GM12878 (cell line): ENCODE measurements around the gene CCDC184. TPM values are rescaled to one million over a fixed set of nuclear protein-coding genes. Genes with fewer than 3 reads are reported as not detected.
"Not testable (repeated sequence)": the region's sequence is repeated elsewhere in the genome, so short reads cannot be mapped to it uniquely, and the experiment has no call there.

Experiments
- ATAC-seq: fragments of 200-7000 bp; cut with Tn5 transposase; 3 replicates; pipeline ENCODE4 v1.9.1; 2020; ENCODE audit warnings: mild to moderate bottlenecking, moderate library complexity
- BruUV-seq: library from RNA; stranded (reverse); fragments of 400-500 nt; replicated peaks from 2 replicates; lab custom pipeline; 2021; lab: Mats Ljungman, UMichigan
- CTCF ChIA-PET: fragments of 300-600 bp; sonication (Branson Sonifier 250); formaldehyde crosslinking; extraction: SDS; loops from one replicate; lab custom pipeline; 2021; ENCODE audit warnings: inconsistent platforms; lab: Yijun Ruan, JAX
- POLR2A ChIA-PET: fragments of 350-600 bp; formaldehyde crosslinking; extraction: SDS; loops from one replicate; lab custom pipeline; 2021; ENCODE audit warnings: inconsistent platforms; lab: Charles Lee
- RAD21 ChIA-PET: fragments of 300-600 bp; sonication (Branson Sonifier 250); formaldehyde crosslinking; loops from one replicate; lab custom pipeline; 2023; ENCODE audit warnings: antibody characterized with exemption; ENCODE audit not compliant: unreplicated experiment; lab: Charles Lee
- SMC1A ChIA-PET: fragments of 300-600 bp; sonication (Branson Sonifier 250); formaldehyde crosslinking; loops from one replicate; lab custom pipeline; 2023; ENCODE audit not compliant: unreplicated experiment, uncharacterized antibody; lab: Charles Lee
- DNase-seq: peaks from one replicate; pipeline ENCODE4 v3.0.0-alpha.2; 2011; ENCODE audit warnings: low read depth, low spot score
- FAIRE-seq: peaks from 3 replicates; lab custom pipeline; 2011; peaks lifted over from hg19 to GRCh38; lab: Jason Lieb, UNC
- H2AFZ ChIP-seq: 2 replicates; pipeline ENCODE4 v1.6.0; 2011; ENCODE audit warnings: low read depth, low read length, control low read depth; ENCODE audit not compliant: control insufficient read depth
- H3K27ac ChIP-seq: 2 replicates; pipeline ENCODE4 v1.5.1; 2011; ENCODE audit warnings: control low read depth; ENCODE audit not compliant: control insufficient read depth, insufficient read depth
- H3K27me3 ChIP-seq, 2 experiments: replicated peaks in 1 of 2; 2 replicates each; pipeline versions ENCODE4 v1.6.0 to v1.6.1; 2011; ENCODE audit warnings: low read length in 1 of 2; ENCODE audit not compliant: control insufficient read depth in 2 of 2, insufficient read depth in 2 of 2
- H3K36me3 ChIP-seq, 2 experiments: 2 replicates each; pipeline ENCODE4 v1.5.1; 2011; ENCODE audit warnings: low read length in 1 of 2; ENCODE audit not compliant: control insufficient read depth in 2 of 2, insufficient read depth in 2 of 2
- H3K4me1 ChIP-seq: 2 replicates; pipeline ENCODE4 v1.6.1; 2011; ENCODE audit warnings: mild to moderate bottlenecking, low read length, moderate library complexity, mixed read lengths; ENCODE audit not compliant: control insufficient read depth, insufficient read depth
- H3K4me2 ChIP-seq: 2 replicates; pipeline ENCODE4 v1.6.0; 2011; ENCODE audit warnings: control low read depth; ENCODE audit not compliant: control insufficient read depth, insufficient read depth
- H3K4me3 ChIP-seq: fragments of 200-600 bp; sonication (generic); 2 replicates; pipeline ENCODE4 v1.5.1; 2016
- H3K79me2 ChIP-seq: 2 replicates; pipeline ENCODE4 v1.6.0; 2011; ENCODE audit warnings: low read length; ENCODE audit not compliant: control insufficient read depth, insufficient read depth
- H3K9ac ChIP-seq: 2 replicates; pipeline ENCODE4 v1.8.0; 2011; ENCODE audit warnings: low read length, control low read depth, mixed read lengths; ENCODE audit not compliant: control insufficient read depth, insufficient read depth
- H3K9me3 ChIP-seq: replicated peaks from 3 replicates; pipeline ENCODE4 v1.5.1; 2011; ENCODE audit warnings: mild to moderate bottlenecking, low read length; ENCODE audit not compliant: control insufficient read depth, insufficient read depth
- H4K20me1 ChIP-seq: 2 replicates; pipeline ENCODE4 v1.6.0; 2011; ENCODE audit not compliant: control insufficient read depth, insufficient read depth
- MTA3 ChIP-seq: IDR thresholded peaks from 2 replicates; pipeline ENCODE4 v1.6.1; 2012; ENCODE audit warnings: low read length, inconsistent platforms, borderline replicate concordance
- STAT1 ChIP-seq: fragments of 450-650 bp; conservative IDR thresholded peaks from 2 replicates; pipeline ENCODE4 v1.6.1; 2014; ENCODE audit warnings: antibody characterized with exemption, mild to moderate bottlenecking
- WGBS: methylation state at CpG from one replicate; pipeline ENCODE4 v1.1.6; 2016; ENCODE audit warnings: low lambda C conversion rate; ENCODE audit not compliant: insufficient replicate concordance, insufficient coverage; ENCODE audit errors: missing lambda C conversion rate; 5-methylcytosine and 5-hydroxymethylcytosine counted together
- in situ Hi-C: fragments of 300-500 bp; cut with MboI; formaldehyde crosslinking; loops from 9 replicates; pipeline ENCODE4 v1.14.3; 2018; ENCODE audit warnings: mixed read lengths
- intact Hi-C: fragments of 100-400 bp; cut with micrococcal nuclease; formaldehyde crosslinking; loops from one replicate; pipeline ENCODE4 v1.14.2; 2022; ENCODE audit not compliant: unreplicated experiment
- polyA plus RNA-seq, 11 experiments: library from polyadenylated mRNA; depleted of rRNA in 4 of 11; unstranded in 6 of 11; stranded (reverse) in 5 of 11; fragments of >200 nt; fragmentation: Nextera tagmentation in 4 of 11; fragmentation: Illumina TruSeq in 1 of 11; extraction: Ambion mirVana in 4 of 11; extraction: Trizol in 1 of 11; gene quantifications; 1 replicate in 1 of 11; 2 replicates in 10 of 11; pipeline versions ENCODE4 v1.2.1 to v1.2.3, GENCODE V29; 2011 to 2016; ENCODE audit warnings: inconsistent platforms in 2 of 11, missing spikeins in 2 of 11, low read depth in 1 of 11
- total RNA-seq, 4 experiments: library from RNA; depleted of rRNA in 3 of 4; stranded (reverse); fragments of >200 nt in 3 of 4; fragmentation: Illumina TruSeq in 1 of 4; extraction: Trizol in 1 of 4; gene quantifications; 2 replicates each; pipeline versions ENCODE4 v1.2.1 to v1.2.3, GENCODE V29; 2013 to 2021

Gene CCDC184
- total and polyA plus RNA-seq, 10 of the 15 experiments (the other 5 are each of a cell fraction or from before 2014, with no cell fraction given) = not detected

DNA sequence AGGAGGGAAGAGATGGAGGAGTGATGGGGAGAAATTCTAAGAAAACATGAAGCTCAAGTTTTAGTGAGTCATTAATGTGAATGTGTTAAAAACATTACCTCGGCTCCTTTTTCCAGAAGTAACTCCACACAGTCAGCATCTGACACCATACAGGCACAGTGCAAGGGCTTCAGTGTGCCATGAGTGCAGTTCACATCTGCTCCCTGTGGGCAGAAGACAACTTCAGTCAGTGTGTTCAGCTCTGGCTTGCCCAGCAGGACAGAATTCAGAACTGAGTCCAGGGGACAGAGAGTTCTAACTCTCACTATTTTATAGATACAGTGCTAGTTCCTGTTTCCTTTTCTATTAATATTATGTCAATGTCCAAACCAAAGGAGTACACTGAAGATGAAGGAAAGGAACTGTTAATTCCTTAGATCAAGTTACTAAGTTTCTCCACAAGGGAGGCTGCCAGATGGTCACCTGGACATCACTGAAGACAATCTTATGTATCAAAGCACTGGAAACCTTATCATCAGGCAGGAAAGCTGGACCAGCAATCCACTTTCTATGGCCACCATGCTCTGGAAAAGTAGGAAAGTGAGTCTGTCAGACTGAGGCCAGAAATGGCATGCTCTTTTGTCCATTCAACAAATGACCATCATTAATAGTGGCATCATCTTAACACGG is 32.2 kb upstream of the CCDC184 start:
- no peak overlapping the region for H3K4me3 ChIP-seq
- no peak overlapping the region for H3K27ac ChIP-seq
- no peak for DNase-seq
- ChIA-PET RAD21 (interaction anchor here (1.1 kb wide), 1 partner anchor 188 kb away, joined by 3 read pairs; the partner anchor contains the start of gene TMEM106C), CTCF (interaction anchor here (1.6 to 2.4 kb wide), 2 partner anchors 10 to 13 kb away, joined by 4 to 6 read pairs; no protein-coding TSS in a partner anchor), POLR2A (interaction anchor here (0.5 kb wide), 1 partner anchor 48 kb away, joined by 3 read pairs; no protein-coding TSS in a partner anchor), SMC1A (no interaction called here)
- H2AFZ ChIP-seq = no peak overlapping the region
- ATAC-seq = peak; percentile 54
- BruUV-seq = no TSS peak
- peaks cover 5% of the 10 kb centered on the region for H3K79me2 ChIP-seq
- no peak for FAIRE-seq
- no peak overlapping the region for H3K9ac ChIP-seq
- 0 out of 2 replicates have a peak, but pooled peaks have one; percentile 3 for TF ChIP-seq MTA3
- no peak for TF ChIP-seq STAT1
- 80% methylated on average over 2 of the region's 2 CpGs for WGBS
- no peaks in the 10 kb centered on the region for H3K9me3 ChIP-seq
- H3K4me2 ChIP-seq = no peak overlapping the region
- H4K20me1 ChIP-seq = no peaks in the 10 kb centered on the region
- H3K27me3 ChIP-seq = no peaks in the 10 kb centered on the region
- intact Hi-C loops (loop anchor here (5.0 kb wide), 1 partner anchor 726 kb away; no protein-coding TSS in a partner anchor), in situ Hi-C loops (no loop called here)
- peaks cover 20% of the 10 kb centered on the region for H3K4me1 ChIP-seq
- H3K36me3 ChIP-seq = peaks cover 8 to 35% of the 10 kb centered on the region in 2 experiments

DNA sequence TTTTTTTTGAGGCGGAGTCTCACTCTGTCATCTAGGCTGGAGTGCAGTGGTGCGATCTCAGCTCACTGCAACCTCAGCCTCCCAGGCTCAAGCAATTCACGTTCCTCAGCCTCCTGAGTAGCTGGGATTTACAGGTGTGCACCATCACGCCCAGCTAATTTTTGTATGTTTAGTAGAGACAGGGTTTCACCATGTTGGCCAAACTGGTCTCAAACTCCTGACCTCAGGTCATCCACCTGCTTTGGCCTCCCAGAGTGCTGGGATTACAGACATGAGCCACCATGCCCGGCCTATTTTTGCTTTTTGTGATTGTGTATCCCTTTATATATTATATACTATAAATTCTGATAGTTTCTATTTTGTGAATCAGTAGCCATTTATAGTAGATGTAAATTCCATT is 27.7 kb upstream of the CCDC184 start:
- BruUV-seq, H3K27me3 ChIP-seq, intact Hi-C loops, H3K27ac ChIP-seq, H3K9ac ChIP-seq, H2AFZ ChIP-seq, H4K20me1 ChIP-seq, ATAC-seq, in situ Hi-C loops, FAIRE-seq, H3K4me2 ChIP-seq, POLR2A ChIA-PET, DNase-seq, H3K9me3 ChIP-seq, H3K4me3 ChIP-seq, SMC1A ChIA-PET: not testable (repeated sequence)
- ChIA-PET RAD21 (interaction anchor here (3.0 kb wide), 1 partner anchor 51 kb away, joined by 13 read pairs; the partner anchor contains the start of gene SENP1), CTCF (interaction anchor here (1.7 kb wide), 1 partner anchor 9 kb away, joined by 4 read pairs; no protein-coding TSS in a partner anchor)
- Histone ChIP-seq H3K4me1 (peaks cover 31% of the 10 kb centered on the region), H3K79me2 (peaks cover 17% of the 10 kb centered on the region), H3K36me3 (peaks cover 0 to 11% of the 10 kb centered on the region in 2 experiments; a peak in 3 of 4 replicates)
- WGBS = 100% methylated on average over 5 of the region's 5 CpGs
